Measurements from ENCODE around the gene NCS1.

The NCS1 gene

GRCh38 chr9:130172161-130172857 is at the start of gene NCS1:
Gene NCS1, plus strand, starts transcription at chr9:130172404. Its CDS starts 260 bp downstream, at chr9:130172664.
- DNase-seq: no peak

GRCh38 chr9:130122456-130122855 is 49.7 kb upstream of the NCS1 start:
- no peak for DNase-seq

DNA sequence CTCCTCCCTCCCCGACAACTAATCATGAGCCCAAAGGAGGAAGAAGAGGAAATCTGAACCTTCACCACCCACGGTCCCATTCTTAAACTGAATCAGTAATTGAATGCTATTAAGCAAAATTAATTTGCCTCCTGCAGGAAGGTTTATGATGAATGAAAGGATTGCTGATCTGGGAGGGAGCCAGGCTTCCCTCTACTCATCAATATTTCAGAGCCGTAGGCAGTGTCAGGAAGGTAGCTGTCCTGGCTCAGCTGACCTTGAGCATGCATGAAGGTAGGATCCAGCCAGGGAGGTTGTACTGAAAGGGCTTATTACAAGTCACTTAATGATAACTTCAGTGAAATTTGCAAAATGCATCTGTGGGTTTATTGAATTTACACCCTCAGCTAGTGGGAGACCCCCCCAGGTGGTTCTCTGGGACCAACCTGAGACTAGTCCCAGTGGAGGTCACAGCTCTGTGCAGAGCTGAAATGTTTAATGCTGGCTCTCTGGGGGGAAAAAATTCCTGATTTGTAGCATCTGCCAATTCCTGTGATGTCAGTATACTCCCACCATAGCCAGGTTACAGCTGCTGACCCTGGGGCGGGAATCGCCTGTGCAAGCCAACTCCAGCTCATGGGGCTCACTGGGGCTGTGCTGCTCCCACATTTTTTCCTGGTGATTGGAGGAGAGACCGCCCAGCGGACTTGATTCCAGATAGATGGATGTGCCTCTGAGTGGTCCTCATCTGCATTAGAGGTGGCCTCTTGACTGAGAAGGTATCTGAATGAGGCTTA is 47.9 kb upstream of the NCS1 start:
- no peak for DNase-seq

DNA sequence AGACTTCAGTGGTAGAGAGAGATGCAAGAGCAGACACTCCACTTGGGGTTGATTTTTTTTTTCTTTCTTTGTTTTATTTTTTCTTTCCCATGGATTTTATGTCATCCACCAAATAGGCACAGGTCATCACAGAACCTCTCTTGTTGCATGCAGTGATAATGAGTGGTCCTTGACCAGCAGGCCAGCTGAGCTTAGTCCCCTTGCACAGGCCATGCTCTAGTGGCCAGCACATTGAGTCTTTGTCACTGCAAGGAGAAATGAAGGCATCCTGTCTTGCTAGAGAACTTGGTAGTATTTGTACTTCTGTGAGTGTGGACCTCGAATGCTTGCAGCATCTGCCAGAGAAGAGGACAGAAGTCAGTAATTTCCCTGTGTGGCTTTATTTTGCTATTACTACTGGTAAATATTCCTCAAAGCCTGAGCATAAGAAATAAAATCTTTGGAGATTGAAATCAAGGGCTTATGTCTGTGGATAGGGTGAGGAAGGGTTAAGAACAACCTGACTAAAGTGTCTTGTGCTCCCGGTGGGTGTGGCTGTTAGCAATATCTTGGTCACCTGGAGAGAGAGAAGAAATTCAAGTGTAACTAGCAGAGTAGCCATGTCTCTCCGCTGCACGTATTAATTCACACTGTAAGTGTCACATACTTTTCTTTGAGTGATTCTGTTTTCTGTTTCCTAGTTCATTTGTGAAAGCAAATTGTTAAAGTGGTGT is 45.3 kb upstream of the NCS1 start:
- DNase-seq: no peak

DNA sequence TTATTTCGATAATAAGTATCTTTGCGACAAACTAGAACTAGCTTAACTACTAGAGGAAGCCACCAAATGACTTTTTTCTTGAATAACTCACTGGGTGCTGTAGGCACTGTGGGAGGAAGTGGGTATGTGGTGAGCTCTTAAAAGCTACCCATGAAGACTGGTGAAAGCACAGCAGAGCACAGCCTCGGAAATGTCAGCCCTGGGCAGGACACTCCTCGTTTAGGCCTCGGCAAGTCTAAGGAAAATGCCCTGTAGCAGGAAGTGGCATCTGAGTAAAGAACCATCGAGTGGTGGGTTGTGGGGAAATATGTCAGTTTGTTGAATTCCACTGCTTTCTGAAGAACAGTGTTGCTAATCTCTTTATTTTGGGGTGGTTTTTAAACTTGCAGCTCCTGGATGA is 44.0 kb upstream of the NCS1 start:
- DNase-seq: no peak

DNA sequence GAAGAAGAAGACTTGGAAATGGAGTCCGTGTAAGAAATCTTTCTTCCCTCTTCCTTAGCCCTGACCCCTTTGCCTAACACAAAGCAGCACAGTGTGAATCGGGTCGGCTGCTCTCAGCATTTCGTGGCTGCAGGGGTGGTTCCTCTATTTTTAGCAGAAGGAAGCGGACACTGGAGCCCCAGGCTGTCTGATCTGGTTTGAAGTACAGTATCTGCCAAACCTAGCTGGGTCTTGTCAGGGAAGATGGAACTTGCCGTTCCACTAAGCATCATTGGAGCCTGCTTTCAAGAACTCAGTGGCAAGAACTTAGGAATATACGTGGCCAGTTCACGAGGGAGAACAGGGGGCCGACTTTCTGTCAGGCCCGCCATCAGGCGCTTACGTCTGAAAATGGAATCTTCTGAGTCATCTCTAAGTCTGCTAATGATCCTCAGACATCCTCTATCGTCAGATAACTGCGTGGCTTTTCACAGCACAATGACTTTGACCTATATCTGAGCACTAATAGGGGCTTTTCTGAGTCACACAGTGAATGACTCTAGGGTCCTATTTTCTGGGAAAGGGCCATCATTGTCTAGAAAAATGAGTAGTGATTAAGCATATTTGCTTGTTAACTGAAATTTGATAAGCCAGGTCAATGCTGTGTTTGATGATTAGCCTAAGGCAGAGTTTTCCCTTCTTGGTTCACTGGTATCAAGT is 43.3 kb upstream of the NCS1 start:
- no peak for DNase-seq

DNA sequence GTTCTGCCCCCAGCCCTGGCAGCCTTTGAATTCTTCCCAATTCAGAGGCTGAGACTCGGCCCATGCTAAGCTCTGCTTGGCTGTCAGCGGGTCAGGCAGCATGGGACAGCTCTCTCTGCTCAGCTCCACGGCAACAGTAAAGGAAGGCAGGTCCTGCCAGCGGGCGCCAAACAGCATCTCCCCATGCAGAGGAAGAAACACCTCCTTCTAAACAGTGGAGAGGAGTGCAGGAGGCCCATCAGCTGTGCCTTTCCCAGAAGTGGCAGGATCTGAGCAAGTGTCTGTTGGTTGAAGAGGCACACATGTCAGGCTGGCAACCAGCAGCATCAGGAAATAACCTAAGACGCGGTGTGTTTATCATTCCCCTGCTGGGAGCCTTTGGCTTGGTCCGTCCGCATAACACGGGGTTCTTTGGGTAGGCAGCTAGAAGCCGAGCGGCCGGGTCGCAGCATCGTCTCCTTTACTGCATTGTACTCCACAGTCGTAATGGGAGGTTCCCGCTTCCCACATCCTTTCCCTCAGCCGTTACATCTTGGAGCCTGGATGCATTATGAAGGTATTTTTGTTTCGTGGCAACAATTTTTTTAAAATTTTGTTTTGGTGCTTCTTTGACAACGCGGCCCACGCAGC is 42.7 kb upstream of the NCS1 start:
- DNase-seq: no peak

DNA sequence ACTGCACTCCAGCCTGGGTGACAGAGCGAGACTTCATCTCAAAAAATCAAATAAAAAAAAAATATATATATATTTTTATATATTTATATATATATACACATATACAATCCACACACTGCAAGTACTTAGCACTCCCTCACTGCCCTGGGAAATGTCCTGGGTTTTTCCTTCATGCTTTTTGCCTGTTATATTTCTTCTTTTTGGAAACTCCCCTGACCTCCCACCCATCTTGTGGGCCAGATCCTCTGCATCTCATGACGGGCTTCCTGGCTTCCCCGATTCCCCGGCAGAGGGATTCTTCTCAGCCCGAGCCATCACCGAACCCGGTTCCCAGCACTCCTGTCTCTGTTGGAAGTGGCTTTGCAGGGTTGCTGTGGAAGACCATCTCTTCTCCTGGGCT is 39.5 kb upstream of the NCS1 start:
- DNase-seq: no peak

GRCh38 chr9:130137081-130137640 is 35.0 kb upstream of the NCS1 start:
- DNase-seq: no peak

GRCh38 chr9:130137641-130138081 is 34.5 kb upstream of the NCS1 start:
- no peak for DNase-seq

DNA sequence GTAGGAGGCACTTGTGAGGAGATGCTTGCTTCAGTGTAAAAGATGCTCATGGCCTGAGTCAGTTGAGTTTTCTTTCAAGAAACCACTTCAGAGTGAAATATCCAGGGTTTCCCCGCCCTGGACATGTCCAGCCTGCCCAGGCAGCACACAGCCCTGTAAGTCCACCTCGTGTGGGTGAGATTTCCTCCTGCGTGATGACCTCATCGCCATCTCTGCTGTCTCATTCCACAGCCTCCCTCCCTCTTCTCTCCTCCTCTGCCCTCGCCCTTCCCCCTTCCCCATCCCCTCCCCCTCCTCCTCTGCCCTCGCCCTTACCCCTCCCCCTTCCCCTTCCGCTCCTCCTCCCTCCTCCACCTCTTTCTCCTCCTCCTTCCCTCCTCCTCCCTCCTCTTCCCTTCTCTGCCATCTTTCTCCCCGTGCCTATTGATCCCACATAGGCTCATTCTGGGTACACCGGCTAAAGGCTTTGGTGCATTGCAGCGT is 34.0 kb upstream of the NCS1 start:
- DNase-seq: no peak

- no peak for DNase-seq
Measured at GRCh38 chr9:130138791-130139190, 33.4 kb upstream of the NCS1 start.

DNA sequence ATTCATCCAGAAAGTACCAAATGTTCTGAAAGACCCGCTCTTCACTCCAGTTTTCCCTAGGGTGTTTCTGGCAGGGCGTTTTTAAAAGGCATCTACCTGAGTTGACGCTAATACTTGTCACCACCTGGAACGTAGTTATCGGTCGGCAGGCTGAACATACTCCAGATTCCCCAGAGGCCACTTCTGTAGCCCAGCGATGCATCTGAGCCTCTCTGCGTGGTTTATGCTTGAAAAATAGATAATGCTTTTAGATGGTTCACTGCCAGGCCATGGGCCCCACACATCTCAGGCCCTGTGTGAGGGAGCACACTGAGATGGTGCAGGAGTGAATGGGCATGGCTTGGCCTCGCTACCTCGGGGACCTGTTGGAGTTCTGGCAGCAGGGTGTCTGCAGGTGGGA is 33.0 kb upstream of the NCS1 start:
- DNase-seq: no peak

DNA sequence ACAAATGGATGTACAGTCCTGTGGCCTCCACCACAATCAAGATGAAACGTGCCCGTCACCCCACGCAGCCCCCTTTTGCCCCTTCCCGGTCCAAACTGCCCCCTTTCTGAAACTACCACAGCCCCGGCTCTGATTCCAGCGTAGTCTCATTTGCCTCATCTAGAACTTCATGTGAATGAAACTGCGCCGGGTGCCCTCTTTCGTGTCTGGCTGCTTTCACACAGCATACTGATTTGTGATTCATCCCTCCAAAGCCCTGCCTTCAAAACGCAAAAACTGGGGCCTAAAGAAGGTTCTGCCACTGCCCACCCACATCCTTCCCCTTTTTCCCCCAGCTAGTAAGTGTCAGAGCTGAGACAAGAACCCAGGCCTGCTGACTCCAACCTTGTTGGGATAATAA is 31.5 kb upstream of the NCS1 start:
- DNase-seq: no peak

GRCh38 chr9:130142056-130142455 is 30.1 kb upstream of the NCS1 start:
- DNase-seq: no peak

- DNase-seq: no peak
Measured at GRCh38 chr9:130142641-130143040, 29.6 kb upstream of the NCS1 start.

DNA sequence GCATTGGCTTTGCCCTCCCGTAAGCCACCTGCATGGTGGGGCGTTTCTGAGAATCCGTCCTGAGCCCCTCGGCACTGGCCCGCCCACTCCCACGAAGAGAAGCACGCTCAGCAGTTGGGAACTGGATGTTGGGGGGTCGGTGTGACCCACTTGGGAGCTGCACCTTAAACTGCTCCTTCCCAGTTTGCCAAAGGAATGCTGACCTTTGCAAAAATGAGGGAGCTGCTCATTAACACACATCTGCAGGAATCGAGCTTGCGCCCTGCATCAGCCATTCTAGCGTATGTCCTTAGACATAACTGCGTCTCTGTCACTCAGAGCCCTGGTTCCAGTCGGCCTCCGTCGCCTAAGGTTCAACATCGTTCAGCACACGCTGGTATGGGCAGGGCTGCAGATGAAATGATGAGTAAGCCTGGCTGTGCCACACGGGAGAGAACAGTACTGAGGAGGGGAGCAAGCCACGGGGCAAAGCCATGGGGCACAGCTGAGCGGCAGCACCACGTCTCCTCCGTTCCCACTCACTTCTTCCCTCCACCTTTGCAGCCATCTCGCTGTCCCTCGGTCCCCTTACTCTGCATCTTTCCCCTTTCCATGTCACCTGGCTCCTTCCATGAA is 28.8 kb upstream of the NCS1 start:
- DNase-seq: no peak

- DNase-seq: no peak
Measured at GRCh38 chr9:130143958-130144366, 28.2 kb upstream of the NCS1 start.

- no peak for DNase-seq
Measured at GRCh38 chr9:130144703-130145102, 27.5 kb upstream of the NCS1 start.

- DNase-seq: no peak
Measured at GRCh38 chr9:130145658-130146057, 26.5 kb upstream of the NCS1 start.

GRCh38 chr9:130147198-130147597 is 25.0 kb upstream of the NCS1 start:
- DNase-seq: no peak

DNA sequence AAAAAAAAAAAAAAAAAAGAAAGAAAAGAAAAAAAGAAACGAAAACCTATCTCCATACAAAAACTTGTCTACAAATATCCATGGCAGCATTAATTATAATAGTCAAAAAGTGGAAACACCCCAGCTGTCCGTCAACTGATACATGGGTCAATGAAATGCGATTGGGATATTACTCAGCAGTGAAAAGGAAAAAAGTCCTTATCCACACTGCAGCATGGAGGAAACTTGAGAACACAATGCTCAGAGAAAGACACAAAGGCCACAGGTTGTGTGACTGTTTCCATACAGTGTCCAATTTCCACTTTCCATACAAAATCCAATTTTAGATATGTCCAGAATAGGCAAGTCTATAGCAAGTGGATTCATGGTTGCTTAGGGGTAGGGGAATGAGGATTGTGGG is 24.3 kb upstream of the NCS1 start:
- no peak for DNase-seq

All from cortex of kidney (tissue), 1 donor.